ENCODE data around the gene MALSU1. TPM values are rescaled to one million over a fixed set of nuclear protein-coding genes. Genes with fewer than 3 reads are reported as not detected.

Gene MALSU1
- total and polyA plus RNA-seq, 2 experiments from 2014 or later, result 61.8 to 92.6 TPM

DNA sequence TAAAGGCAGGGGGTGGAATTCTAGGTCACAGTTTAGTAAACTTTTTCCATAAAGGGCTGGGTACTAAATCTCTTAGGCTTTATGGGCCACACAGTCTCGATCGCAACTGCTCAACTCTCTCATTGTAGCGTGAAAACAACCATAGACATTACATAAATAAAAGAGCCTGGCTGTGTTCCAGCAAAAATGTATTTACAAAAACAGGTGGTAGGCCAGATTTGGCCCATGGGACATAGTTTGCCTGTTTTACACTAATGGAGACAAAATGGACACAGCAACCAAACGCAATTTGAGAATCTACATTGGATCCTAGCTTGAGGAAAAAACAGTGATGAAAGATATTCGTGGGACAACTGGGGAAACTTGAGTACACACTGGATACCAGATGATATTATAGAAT, 23.2 kb upstream of the MALSU1 start:
- WGBS (ENCODE audit: low lambda C conversion rate, missing lambda C conversion rate), result 79% methylated on average over 5 of the region's 5 CpGs
- Histone ChIP-seq H3K4me2 (no peak overlapping the region), H3K9me2 (replicated peaks; ENCODE audit: insufficient read depth) (no peaks in the 10 kb centered on the region), H3K4me1 (ENCODE audit: insufficient read depth) (no peaks in the 10 kb centered on the region), H3K9me3 (ENCODE audit: low read depth) (no peaks in the 10 kb centered on the region), H3K79me2 (no peaks in the 10 kb centered on the region), H3K36me3 (replicated peaks; ENCODE audit: insufficient read depth, low read depth) (no peaks in the 10 kb centered on the region), H3K27me3 (no peaks in the 10 kb centered on the region), H4K20me1 (ENCODE audit: insufficient read depth, poor library complexity, severe bottlenecking) (no peaks in the 10 kb centered on the region), H3K27ac (no peak overlapping the region), H2AFZ (no peak overlapping the region), H3K4me3 (no peak overlapping the region)
- TF ChIP-seq EZH2phosphoT487 (IDR thresholded peaks at IDR 0.05; ENCODE audit: low read depth, severe bottlenecking, unreplicated experiment) (no peak), EZH2 (IDR thresholded peaks at IDR 0.05; ENCODE audit: borderline replicate concordance) (no peak)
- TF ChIP-seq, protein P1, sequence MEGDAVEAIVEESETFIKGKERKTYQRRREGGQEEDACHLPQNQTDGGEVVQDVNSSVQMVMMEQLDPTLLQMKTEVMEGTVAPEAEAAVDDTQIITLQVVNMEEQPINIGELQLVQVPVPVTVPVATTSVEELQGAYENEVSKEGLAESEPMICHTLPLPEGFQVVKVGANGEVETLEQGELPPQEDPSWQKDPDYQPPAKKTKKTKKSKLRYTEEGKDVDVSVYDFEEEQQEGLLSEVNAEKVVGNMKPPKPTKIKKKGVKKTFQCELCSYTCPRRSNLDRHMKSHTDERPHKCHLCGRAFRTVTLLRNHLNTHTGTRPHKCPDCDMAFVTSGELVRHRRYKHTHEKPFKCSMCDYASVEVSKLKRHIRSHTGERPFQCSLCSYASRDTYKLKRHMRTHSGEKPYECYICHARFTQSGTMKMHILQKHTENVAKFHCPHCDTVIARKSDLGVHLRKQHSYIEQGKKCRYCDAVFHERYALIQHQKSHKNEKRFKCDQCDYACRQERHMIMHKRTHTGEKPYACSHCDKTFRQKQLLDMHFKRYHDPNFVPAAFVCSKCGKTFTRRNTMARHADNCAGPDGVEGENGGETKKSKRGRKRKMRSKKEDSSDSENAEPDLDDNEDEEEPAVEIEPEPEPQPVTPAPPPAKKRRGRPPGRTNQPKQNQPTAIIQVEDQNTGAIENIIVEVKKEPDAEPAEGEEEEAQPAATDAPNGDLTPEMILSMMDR (IDR thresholded peaks at IDR 0.05; ENCODE audit: poor library complexity), result no peak
- DNase-seq (ENCODE audit: low spot score), result no peak

DNA sequence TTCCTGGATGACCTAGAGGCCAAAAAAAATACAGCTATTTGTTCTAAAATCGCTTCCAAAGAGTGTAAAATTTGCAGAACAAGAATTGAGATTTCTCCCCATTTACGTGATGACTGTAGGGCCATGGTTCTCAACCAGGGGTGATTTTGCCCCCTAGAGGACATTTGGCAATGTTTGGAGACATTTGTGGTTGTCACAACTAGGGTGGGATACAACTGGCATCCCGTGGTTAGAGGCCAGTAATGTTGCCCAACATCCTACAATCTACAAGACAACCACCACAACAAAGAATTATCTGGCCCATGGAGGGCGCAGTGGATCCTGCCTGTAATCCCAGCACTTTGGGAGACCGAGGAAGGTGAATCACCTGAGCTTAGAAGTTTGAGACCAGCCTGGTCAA, 22.8 kb upstream of the MALSU1 start:
- H3K4me1 ChIP-seq (ENCODE audit: insufficient read depth), result no peaks in the 10 kb centered on the region
- no peaks in the 10 kb centered on the region for H3K9me2 ChIP-seq (replicated peaks; ENCODE audit: insufficient read depth)
- no peaks in the 10 kb centered on the region for H3K27me3 ChIP-seq
- no peak for DNase-seq (ENCODE audit: low spot score)
- no peaks in the 10 kb centered on the region for H3K79me2 ChIP-seq
- no peaks in the 10 kb centered on the region for H4K20me1 ChIP-seq (ENCODE audit: insufficient read depth, poor library complexity, severe bottlenecking)
- 87% methylated on average over 5 of the region's 5 CpGs for WGBS (ENCODE audit: low lambda C conversion rate, missing lambda C conversion rate)
- no peak overlapping the region for H2AFZ ChIP-seq
- no peak overlapping the region for H3K27ac ChIP-seq
- H3K9me3 ChIP-seq (ENCODE audit: low read depth), result no peaks in the 10 kb centered on the region
- no peaks in the 10 kb centered on the region for H3K36me3 ChIP-seq (replicated peaks; ENCODE audit: insufficient read depth, low read depth)
- H3K4me2 ChIP-seq, result no peak overlapping the region
- H3K4me3 ChIP-seq, result no peak overlapping the region
- TF ChIP-seq, protein P1 (IDR thresholded peaks at IDR 0.05; ENCODE audit: poor library complexity), result peak; percentile 10
- TF ChIP-seq EZH2 (IDR thresholded peaks at IDR 0.05; ENCODE audit: borderline replicate concordance), result no peak

DNA sequence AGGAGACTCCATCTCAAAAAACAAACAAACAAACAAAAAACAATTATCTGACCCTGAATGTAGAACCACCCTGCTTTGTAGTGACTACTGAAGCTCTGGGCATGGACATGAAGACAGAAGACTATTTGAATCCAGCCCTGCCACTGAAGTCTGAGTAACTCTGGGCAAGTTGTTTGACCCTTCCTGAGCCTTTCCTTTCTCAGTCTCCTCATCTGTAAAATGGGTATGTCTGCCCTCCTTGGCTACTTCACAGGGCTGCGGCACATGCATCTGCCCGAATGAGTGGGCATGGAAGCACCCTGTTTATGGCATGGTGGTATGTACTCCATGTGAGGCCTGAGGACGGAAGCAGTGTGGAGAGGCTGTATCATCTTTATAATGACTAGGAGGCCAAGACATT, 22.2 kb upstream of the MALSU1 start:
- no peaks in the 10 kb centered on the region for H3K79me2 ChIP-seq
- H3K4me2 ChIP-seq, result no peak overlapping the region
- no peak for DNase-seq (ENCODE audit: low spot score)
- TF ChIP-seq, protein P1 (IDR thresholded peaks at IDR 0.05; ENCODE audit: poor library complexity), result no peak
- TF ChIP-seq EZH2phosphoT487 (IDR thresholded peaks at IDR 0.05; ENCODE audit: low read depth, severe bottlenecking, unreplicated experiment), result no peak
- no peak for TF ChIP-seq EZH2 (IDR thresholded peaks at IDR 0.05; ENCODE audit: borderline replicate concordance)
- no peaks in the 10 kb centered on the region for H4K20me1 ChIP-seq (ENCODE audit: insufficient read depth, poor library complexity, severe bottlenecking)
- H3K36me3 ChIP-seq (replicated peaks; ENCODE audit: insufficient read depth, low read depth), result no peaks in the 10 kb centered on the region
- no peak overlapping the region for H3K4me3 ChIP-seq
- H3K9me3 ChIP-seq (ENCODE audit: low read depth), result no peaks in the 10 kb centered on the region
- H2AFZ ChIP-seq, result no peak overlapping the region
- H3K9me2 ChIP-seq (replicated peaks; ENCODE audit: insufficient read depth), result no peaks in the 10 kb centered on the region
- H3K27me3 ChIP-seq, result no peaks in the 10 kb centered on the region
- H3K4me1 ChIP-seq (ENCODE audit: insufficient read depth), result no peaks in the 10 kb centered on the region
- 91% methylated on average over 3 of the region's 3 CpGs for WGBS (ENCODE audit: low lambda C conversion rate, missing lambda C conversion rate)
- H3K27ac ChIP-seq, result no peak overlapping the region

All from hepatocyte (in vitro differentiated cells).